AG04449 (cell line): ENCODE results near the gene AP5Z1.
"Not testable (repeated sequence)": the region's sequence is repeated elsewhere in the genome, so short reads cannot be mapped to it uniquely, and the experiment has no call there.

ENCODE experiments used
- CTCF ChIA-PET: fragments of 350-600 bp; formaldehyde crosslinking; extraction: SDS; loops from one replicate; lab custom pipeline; 2021; ENCODE audit warnings: antibody characterized with exemption; lab: Yijun Ruan, JAX
- POLR2A ChIA-PET: fragments of 400-600, 350-600 bp; formaldehyde crosslinking; extraction: SDS; loops from one replicate; lab custom pipeline; 2020; ENCODE audit warnings: antibody characterized with exemption, inconsistent platforms; lab: Yijun Ruan, JAX
- DNase-seq: peaks from one replicate; pipeline ENCODE4 v3.0.0-alpha.2; 2010; ENCODE audit warnings: low read depth, low spot score
- H3K4me3 ChIP-seq: 2 replicates; pipeline ENCODE4 v1.5.1; 2011; ENCODE audit warnings: low read depth, mild to moderate bottlenecking, control low read depth, low read length
- CTCF ChIP-seq: IDR thresholded peaks from one replicate; pipeline ENCODE4 v1.5.1; 2011; ENCODE audit warnings: mild to moderate bottlenecking, moderate library complexity, low read length, control low read depth, inconsistent platforms; ENCODE audit not compliant: insufficient read depth; ENCODE audit errors: missing control alignments

The AP5Z1 gene

GRCh38 chr7:4792537-4793126, 17.2 kb downstream of the AP5Z1 start:
- TF ChIP-seq CTCF, result no peak
- H3K4me3 ChIP-seq, result peak overlapping the region; percentile 33
- CTCF ChIA-PET, result interaction anchor here (0.7 to 3.9 kb wide), 14 partner anchors 8 to 671 kb away, joined by 3 to 36 read pairs (median 4); partner anchors contain the start of genes AP5Z1 and RADIL
- DNase-seq, result no peak
- POLR2A ChIA-PET, result interaction anchor here (1.2 to 2.0 kb wide), 2 partner anchors 14 to 17 kb away, joined by 4 to 9 read pairs; partner anchors contain the start of gene AP5Z1

DNA sequence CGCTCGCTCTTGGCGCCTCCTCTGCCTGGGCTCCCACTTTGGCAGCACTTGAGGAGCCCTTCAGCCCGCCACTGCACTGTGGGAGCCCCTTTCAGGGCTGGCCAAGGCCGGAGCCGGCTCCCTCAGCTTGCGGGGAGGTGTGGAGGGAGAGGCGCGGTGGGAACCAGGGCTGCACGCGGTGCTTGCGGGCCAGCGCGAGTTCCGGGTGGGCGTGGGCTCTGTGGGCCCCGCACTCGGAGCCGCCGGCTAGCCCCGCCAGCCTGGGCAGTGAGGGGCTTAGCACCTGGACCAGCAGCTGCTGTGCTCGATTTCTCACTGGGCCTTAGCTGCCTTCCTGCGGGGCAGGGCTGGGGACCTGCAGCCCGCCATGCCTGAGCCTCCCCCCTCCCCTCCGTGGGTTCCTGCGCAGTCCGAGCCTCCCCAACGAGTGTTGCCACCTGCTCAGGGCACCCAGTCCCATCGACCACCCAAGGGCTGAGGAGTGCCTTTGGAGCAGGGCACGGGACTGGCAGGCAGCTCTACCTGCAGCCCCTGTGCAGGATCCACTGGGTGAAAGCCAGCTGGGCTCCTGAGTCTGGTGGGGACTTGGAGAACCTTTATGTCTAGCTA, 18.1 kb downstream of the AP5Z1 start:
- ChIA-PET CTCF (interaction anchor here (0.9 to 3.9 kb wide), 8 partner anchors 7 to 381 kb away, joined by 3 to 36 read pairs (median 11); partner anchors contain the start of genes AP5Z1 and RADIL), POLR2A (interaction anchor here (0.8 to 2.0 kb wide), 2 partner anchors 18 to 315 kb away, joined by 3 to 9 read pairs; partner anchors contain the start of gene AP5Z1)
- H3K4me3 ChIP-seq, DNase-seq: not testable (repeated sequence)

GRCh38 chr7:4794171-4794570, 18.7 kb downstream of the AP5Z1 start:
- not testable (repeated sequence) for DNase-seq, H3K4me3 ChIP-seq
- CTCF ChIA-PET, result interaction anchor here (0.9 to 3.9 kb wide), 3 partner anchors 12 to 292 kb away, joined by 4 to 23 read pairs (median 15); no protein-coding TSS in a partner anchor
- POLR2A ChIA-PET, result interaction anchor here (0.8 to 2.0 kb wide), 2 partner anchors 18 to 315 kb away, joined by 3 to 9 read pairs; partner anchors contain the start of gene AP5Z1

DNA sequence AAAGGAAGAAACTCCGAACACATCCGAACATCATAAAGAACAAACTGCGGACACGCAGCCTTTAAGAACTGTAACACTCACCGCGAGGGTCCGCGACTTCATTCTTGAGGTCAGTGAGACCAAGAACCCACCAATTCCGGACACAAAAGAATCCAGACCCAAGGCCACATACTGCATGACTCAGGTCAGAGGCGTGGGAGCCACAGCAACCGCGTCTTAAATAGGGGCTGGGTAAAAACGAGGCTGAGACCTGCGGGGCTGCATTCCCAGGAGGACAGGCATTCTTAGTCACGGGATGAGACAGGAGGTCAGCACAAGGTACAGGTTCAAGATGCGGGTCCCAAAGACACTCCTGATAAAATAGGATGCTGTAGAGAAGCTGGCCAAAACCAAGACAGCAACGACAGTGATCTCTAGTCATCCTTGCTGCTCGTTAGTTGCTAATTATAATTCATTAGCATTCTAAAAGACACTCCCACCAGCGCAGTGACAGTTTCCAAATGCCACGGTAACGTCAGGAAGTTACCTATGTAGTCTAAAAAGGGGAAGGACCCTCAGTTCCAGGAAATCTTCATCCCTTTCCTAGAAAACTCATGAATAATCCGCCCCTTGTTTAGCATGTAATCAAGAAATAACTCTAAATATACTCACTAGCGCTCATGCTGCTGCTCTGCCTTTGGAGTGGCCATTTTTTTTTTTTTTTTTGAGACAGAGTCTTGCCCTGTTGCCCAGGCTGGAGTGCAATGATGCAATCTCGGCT, 19.3 kb downstream of the AP5Z1 start:
- CTCF ChIA-PET, result interaction anchor here (0.8 to 6.2 kb wide), 4 partner anchors 11 to 293 kb away, joined by 4 to 34 read pairs (median 10); partner anchors contain the start of gene RADIL
- POLR2A ChIA-PET, result no interaction called here
- TF ChIP-seq CTCF, result no peak
- DNase-seq, result no peak
- no peak overlapping the region for H3K4me3 ChIP-seq

- ChIA-PET CTCF (interaction anchor here (0.8 to 6.5 kb wide), 8 partner anchors 9 to 289 kb away, joined by 3 to 81 read pairs (median 4); partner anchors contain the start of gene RADIL), POLR2A (no interaction called here)
- no peak for TF ChIP-seq CTCF
- DNase-seq, result no peak
- no peak overlapping the region for H3K4me3 ChIP-seq
These were observed 21.0 kb downstream of the AP5Z1 start for GRCh38 chr7:4796453-4796852.

- CTCF ChIA-PET, result interaction anchor here (0.7 to 6.5 kb wide), 17 partner anchors 8 to 377 kb away, joined by 3 to 81 read pairs (median 4); partner anchors contain the start of gene RADIL
- no peak for DNase-seq
- POLR2A ChIA-PET, result no interaction called here
- peak; percentile 99 for TF ChIP-seq CTCF
- no peak overlapping the region for H3K4me3 ChIP-seq
These were observed 22.7 kb downstream of the AP5Z1 start for GRCh38 chr7:4797858-4798705.
